IMR-90 (cell line): ENCODE data around the gene MSANTD1. TPM values are rescaled to one million over a fixed set of nuclear protein-coding genes. Genes with fewer than 3 reads are reported as not detected.

Experiments used
- ATAC-seq: fragments of 200-7000 bp; cut with Tn5 transposase; 2 replicates; pipeline ENCODE4 v1.9.1; 2020; ENCODE audit warnings: low read depth, mild to moderate bottlenecking, moderate library complexity
- BruUV-seq: library from RNA; stranded (reverse); fragments of 400-500 nt; replicated peaks from 2 replicates; lab custom pipeline; 2021; lab: Mats Ljungman, UMichigan
- CTCF ChIA-PET: fragments of 300-600 bp; formaldehyde crosslinking; extraction: SDS; loops from one replicate; lab custom pipeline; 2021; ENCODE audit warnings: antibody characterized with exemption; lab: Yijun Ruan, JAX
- POLR2A ChIA-PET: fragments of 300-600 bp; sonication (Branson Sonifier 250); formaldehyde crosslinking; loops from one replicate; lab custom pipeline; 2022; ENCODE audit warnings: antibody characterized with exemption; ENCODE audit not compliant: unreplicated experiment; lab: Charles Lee
- DNase-seq: peaks from one replicate; pipeline ENCODE4 v3.0.0; 2013
- H2AFZ ChIP-seq: replicated peaks from 2 replicates; pipeline ENCODE3; 2013; ENCODE audit warnings: low read length, mild to moderate bottlenecking; ENCODE audit not compliant: poor library complexity
- H2AK5ac ChIP-seq: 2 replicates; pipeline ENCODE4 v1.6.1; 2013; ENCODE audit warnings: low read depth, low read length, inconsistent platforms
- H2AK9ac ChIP-seq: replicated peaks from 2 replicates; pipeline ENCODE3; 2013; ENCODE audit warnings: mild to moderate bottlenecking, low read depth, low read length, moderate library complexity; ENCODE audit not compliant: poor library complexity
- H2BK120ac ChIP-seq: 2 replicates; pipeline ENCODE4 v1.6.1; 2013; ENCODE audit warnings: low read depth, low read length, inconsistent platforms
- H2BK15ac ChIP-seq: 3 replicates; pipeline ENCODE4 v1.6.1; 2013; ENCODE audit warnings: low read depth, low read length, inconsistent platforms
- H2BK20ac ChIP-seq: 2 replicates; pipeline ENCODE4 v1.6.1; 2013; ENCODE audit warnings: low read depth, mild to moderate bottlenecking, inconsistent platforms, low read length, moderate library complexity
- H2BK5ac ChIP-seq: 2 replicates; pipeline ENCODE4 v1.6.1; 2013; ENCODE audit warnings: mild to moderate bottlenecking, low read depth, low read length, inconsistent platforms; ENCODE audit not compliant: poor library complexity, severe bottlenecking
- H3K14ac ChIP-seq: replicated peaks from 2 replicates; pipeline ENCODE4 v1.6.1; 2013; ENCODE audit warnings: low read depth, low read length, inconsistent platforms
- H3K18ac ChIP-seq: 2 replicates; pipeline ENCODE4 v1.6.1; 2013; ENCODE audit warnings: low read depth, low read length, control low read depth
- H3K23ac ChIP-seq: 2 replicates; pipeline ENCODE4 v1.6.1; 2013; ENCODE audit warnings: low read depth, low read length, inconsistent platforms
- H3K27ac ChIP-seq: 2 replicates; pipeline ENCODE4 v1.5.1; 2013; ENCODE audit warnings: mild to moderate bottlenecking, control low read depth, low read length; ENCODE audit not compliant: insufficient read depth
- H3K27me3 ChIP-seq: 2 replicates; pipeline ENCODE4 v1.6.1; 2013; ENCODE audit warnings: low read length; ENCODE audit not compliant: control insufficient read depth, insufficient read depth
- H3K36me3 ChIP-seq: 2 replicates; pipeline ENCODE4 v1.6.1; 2013; ENCODE audit warnings: low read length, mixed read lengths; ENCODE audit not compliant: control insufficient read depth, insufficient read depth
- H3K4ac ChIP-seq: 2 replicates; pipeline ENCODE4 v1.6.1; 2013; ENCODE audit warnings: low read depth, low read length, inconsistent platforms
- H3K4me1 ChIP-seq: 2 replicates; pipeline ENCODE4 v1.6.1; 2013; ENCODE audit warnings: low read length, mixed read lengths; ENCODE audit not compliant: control insufficient read depth, insufficient read depth
- H3K4me2 ChIP-seq: 2 replicates; pipeline ENCODE4 v1.6.1; 2013; ENCODE audit warnings: low read depth, mild to moderate bottlenecking, control low read depth, low read length, moderate library complexity
- H3K4me3 ChIP-seq: 2 replicates; pipeline ENCODE4 v1.5.1; 2013; ENCODE audit warnings: low read depth, mild to moderate bottlenecking, control low read depth, low read length, moderate library complexity; ENCODE audit not compliant: insufficient read depth
- H3K56ac ChIP-seq: 2 replicates; pipeline ENCODE4 v1.6.1; 2013; ENCODE audit warnings: low read length, inconsistent platforms; ENCODE audit not compliant: insufficient read depth; ENCODE audit errors: extremely low read depth
- H3K79me1 ChIP-seq, 2 experiments: 2 replicates each; pipeline ENCODE4 v1.6.1; 2013; ENCODE audit warnings: low read length in 2 of 2, inconsistent platforms in 1 of 2, low read depth in 1 of 2
- H3K9ac ChIP-seq: 2 replicates; pipeline ENCODE4 v1.6.1; 2013; ENCODE audit warnings: low read depth, low read length, control low read depth
- H3K9me1 ChIP-seq: 2 replicates; pipeline ENCODE4 v1.6.1; 2013; ENCODE audit warnings: low read length, inconsistent platforms; ENCODE audit not compliant: insufficient read depth
- H3K9me3 ChIP-seq: 2 replicates; pipeline ENCODE4 v1.6.1; 2013; ENCODE audit warnings: low read length; ENCODE audit not compliant: control insufficient read depth, insufficient read depth
- H4K20me1 ChIP-seq: 2 replicates; pipeline ENCODE4 v1.6.1; 2013; ENCODE audit warnings: low read length, inconsistent platforms; ENCODE audit not compliant: insufficient read depth
- H4K5ac ChIP-seq: 2 replicates; pipeline ENCODE4 v1.6.1; 2013; ENCODE audit warnings: mild to moderate bottlenecking, low read depth, low read length, control low read depth
- H4K8ac ChIP-seq, 2 experiments: 2 replicates each; pipeline ENCODE4 v1.6.1; 2013; ENCODE audit warnings: low read depth in 2 of 2, low read length in 2 of 2, control low read depth in 1 of 2, inconsistent platforms in 1 of 2
- H4K91ac ChIP-seq: 2 replicates; pipeline ENCODE4 v1.6.1; 2013; ENCODE audit warnings: low read depth, low read length, inconsistent platforms; ENCODE audit not compliant: insufficient read depth
- BHLHE40 ChIP-seq: fragments of 150-350 bp; IDR thresholded peaks from 2 replicates; pipeline ENCODE4 v1.6.1; 2016; ENCODE audit warnings: mild to moderate bottlenecking, low read depth, low read length
- NFE2L2 ChIP-seq: fragments of 150-350 bp; IDR thresholded peaks from 2 replicates; pipeline ENCODE4 v1.6.1; 2016; ENCODE audit warnings: low read depth, mild to moderate bottlenecking, low read length
- WGBS, 2 experiments: methylation state at CpG; one replicate each; pipeline versions ENCODE4 v1.1.5 to v1.1.7; 2013; ENCODE audit warnings: missing lambda C conversion rate in 2 of 2; ENCODE audit not compliant: insufficient read length in 1 of 2; ENCODE audit errors: extremely low coverage in 2 of 2; 5-methylcytosine and 5-hydroxymethylcytosine counted together
- dilution Hi-C: fragments of 300-500 bp; cut with HindIII; formaldehyde crosslinking; loops from one replicate; pipeline ENCODE4 v1.14.3; 2018; ENCODE audit warnings: low sequenced_read_pairs; ENCODE audit not compliant: unreplicated experiment
- in situ Hi-C: fragments of 300-500 bp; cut with MboI; formaldehyde crosslinking; loops from 3 replicates; pipeline ENCODE4 v1.14.3; 2019; ENCODE audit warnings: low sequenced_read_pairs, inconsistent platforms, mixed read lengths
- intact Hi-C: fragments of 100-400 bp; cut with micrococcal nuclease; formaldehyde crosslinking; loops from 2 replicates; pipeline ENCODE4 v1.10.0; 2022
- polyA plus RNA-seq, 3 experiments: library from polyadenylated mRNA; depleted of rRNA; stranded (reverse); fragments of >200 nt; gene quantifications; 2 replicates each; pipeline ENCODE4 v1.2.3, GENCODE V29; 2012; ENCODE audit warnings: low replicate concordance in 1 of 3
- total RNA-seq: library from RNA; depleted of rRNA; stranded (reverse); fragments of >200 nt; gene quantifications from 2 replicates; pipeline ENCODE4 v1.2.3, GENCODE V29; 2012
- TF ChIP-seq, protein P1 (sequence below): fragments of 150-350 bp; IDR thresholded peaks from 2 replicates; pipeline ENCODE4 v1.6.1; 2017; ENCODE audit warnings: mild to moderate bottlenecking, antibody characterized with exemption, low read length, low read depth
- TF ChIP-seq, protein P2 (sequence below): conservative IDR thresholded peaks from 2 replicates; pipeline ENCODE4 v1.5.1; 2012; ENCODE audit warnings: mild to moderate bottlenecking, low read depth, low read length, improper control_type of control experiment

The MSANTD1 gene
- total and polyA plus RNA-seq, 2 of the 4 experiments (the other 2 are of a cell fraction): under 0.01 to 0.07 TPM

DNA sequence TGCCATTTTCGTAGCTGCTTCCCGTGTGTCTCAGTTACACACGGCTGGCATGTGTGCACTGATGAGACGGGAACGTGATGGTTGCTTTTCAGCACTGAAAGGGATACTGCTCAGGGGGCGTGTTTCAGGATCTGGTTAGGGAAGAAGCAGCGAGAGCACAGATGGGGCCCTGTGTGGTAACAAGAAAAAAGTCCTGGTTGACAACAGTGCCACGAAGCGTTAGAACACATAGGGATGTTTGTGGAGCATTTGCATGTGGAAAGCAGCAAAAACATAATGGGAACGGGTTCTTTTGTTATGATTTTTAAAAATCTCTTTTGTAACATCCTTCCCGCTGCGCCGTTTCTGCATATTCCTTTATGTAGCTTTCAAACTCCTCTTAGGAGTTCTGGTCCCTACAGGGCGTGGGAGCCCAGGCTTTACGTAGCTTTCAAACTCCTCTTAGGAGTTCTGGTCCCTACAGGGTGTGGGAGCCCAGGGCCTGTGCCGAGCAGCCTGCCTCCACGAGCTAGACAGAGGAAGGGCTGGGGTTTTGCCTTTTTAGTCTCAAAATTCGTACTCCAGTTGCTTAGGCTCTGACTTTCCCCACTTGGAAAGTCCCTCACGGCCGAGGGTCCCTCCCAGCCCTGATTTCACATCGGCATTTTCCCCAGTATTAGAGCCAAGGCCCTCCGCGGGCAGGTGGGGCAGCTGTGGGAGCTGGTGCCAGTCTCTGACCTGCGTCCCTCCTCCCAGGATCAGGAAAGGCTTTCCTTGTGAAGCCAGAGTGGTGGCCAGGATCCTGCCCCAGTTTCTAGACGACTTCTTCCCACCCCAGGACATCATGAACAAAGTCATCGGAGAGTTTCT is 11.0 kb upstream of the MSANTD1 start:
- CTCF ChIA-PET: no interaction called here
- POLR2A ChIA-PET: no interaction called here
- WGBS, 2 experiments: 82% methylated on average over 14 of the region's 26 CpGs; no CpG with 5 or more reads in 1 of the 2 experiments

More for the DNA sequence above, 11.0 kb upstream of the MSANTD1 start:
- Histone ChIP-seq H3K9me1 (peaks cover 9% of the 10 kb centered on the region; the same call in 1 of the 2 replicates), H3K9me3 (no peaks in the 10 kb centered on the region), H2BK5ac (no peak overlapping the region), H2AK9ac (peak overlapping the region; percentile 24), H4K91ac (no peak overlapping the region), H3K36me3 (peaks cover 55% of the 10 kb centered on the region; the same call in 1 of the 2 replicates), H3K14ac (no peak overlapping the region), H2BK20ac (no peak overlapping the region), H3K4ac (no peak overlapping the region), H3K9ac (no peak overlapping the region), H3K4me3 (no peak overlapping the region), H4K8ac (no peak overlapping the region), H3K4me2 (no peak overlapping the region), H2AK5ac (no peak overlapping the region), H3K27ac (no peak overlapping the region), H3K56ac (no peak overlapping the region), H2BK15ac (no peak overlapping the region), H2AFZ (no peak overlapping the region), H3K79me1 (peaks cover 0 to 5% of the 10 kb centered on the region in 2 experiments; a peak in 1 of 4 replicates), H4K5ac (no peak overlapping the region), H4K20me1 (peaks cover 21% of the 10 kb centered on the region), H2BK120ac (no peak overlapping the region), H3K18ac (no peak overlapping the region), H3K4me1 (peaks cover 11% of the 10 kb centered on the region), H3K27me3 (no peaks in the 10 kb centered on the region), H3K23ac (no peak overlapping the region)
- no peak for DNase-seq
- intact Hi-C loops (no loop called here), in situ Hi-C loops (no loop called here), dilution Hi-C loops (no loop called here)
- TF ChIP-seq, protein P1, sequence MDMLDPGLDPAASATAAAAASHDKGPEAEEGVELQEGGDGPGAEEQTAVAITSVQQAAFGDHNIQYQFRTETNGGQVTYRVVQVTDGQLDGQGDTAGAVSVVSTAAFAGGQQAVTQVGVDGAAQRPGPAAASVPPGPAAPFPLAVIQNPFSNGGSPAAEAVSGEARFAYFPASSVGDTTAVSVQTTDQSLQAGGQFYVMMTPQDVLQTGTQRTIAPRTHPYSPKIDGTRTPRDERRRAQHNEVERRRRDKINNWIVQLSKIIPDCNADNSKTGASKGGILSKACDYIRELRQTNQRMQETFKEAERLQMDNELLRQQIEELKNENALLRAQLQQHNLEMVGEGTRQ: no peak
- TF ChIP-seq BHLHE40: no peak
- no peak for TF ChIP-seq NFE2L2
- TF ChIP-seq, protein P2, sequence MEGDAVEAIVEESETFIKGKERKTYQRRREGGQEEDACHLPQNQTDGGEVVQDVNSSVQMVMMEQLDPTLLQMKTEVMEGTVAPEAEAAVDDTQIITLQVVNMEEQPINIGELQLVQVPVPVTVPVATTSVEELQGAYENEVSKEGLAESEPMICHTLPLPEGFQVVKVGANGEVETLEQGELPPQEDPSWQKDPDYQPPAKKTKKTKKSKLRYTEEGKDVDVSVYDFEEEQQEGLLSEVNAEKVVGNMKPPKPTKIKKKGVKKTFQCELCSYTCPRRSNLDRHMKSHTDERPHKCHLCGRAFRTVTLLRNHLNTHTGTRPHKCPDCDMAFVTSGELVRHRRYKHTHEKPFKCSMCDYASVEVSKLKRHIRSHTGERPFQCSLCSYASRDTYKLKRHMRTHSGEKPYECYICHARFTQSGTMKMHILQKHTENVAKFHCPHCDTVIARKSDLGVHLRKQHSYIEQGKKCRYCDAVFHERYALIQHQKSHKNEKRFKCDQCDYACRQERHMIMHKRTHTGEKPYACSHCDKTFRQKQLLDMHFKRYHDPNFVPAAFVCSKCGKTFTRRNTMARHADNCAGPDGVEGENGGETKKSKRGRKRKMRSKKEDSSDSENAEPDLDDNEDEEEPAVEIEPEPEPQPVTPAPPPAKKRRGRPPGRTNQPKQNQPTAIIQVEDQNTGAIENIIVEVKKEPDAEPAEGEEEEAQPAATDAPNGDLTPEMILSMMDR: no peak
- no peak for ATAC-seq
- BruUV-seq: no TSS peak
